ENCODE measurements around the gene GPI. TPM values are rescaled to one million over a fixed set of nuclear protein-coding genes. Genes with fewer than 3 reads are reported as not detected.
"Not testable (repeated sequence)": the region's sequence is repeated elsewhere in the genome, so short reads cannot be mapped to it uniquely, and the experiment has no call there.

Gene GPI
- total RNA-seq, 4 donors from 2014 or later: 156 to 258 (median 211) TPM

GRCh38 chr19:34387446-34387810 is 22.4 kb downstream of the GPI start:
- no peak for TF ChIP-seq CTCF (IDR thresholded peaks at IDR 0.05)
- DNase-seq (ENCODE audit: low spot score) (no peak), ATAC-seq (ENCODE audit: low FRiP score) (no peak)

GRCh38 chr19:34388745-34389144 is 23.7 kb downstream of the GPI start:
- ATAC-seq (ENCODE audit: low FRiP score); DNase-seq (ENCODE audit: low spot score): not testable (repeated sequence)

GRCh38 chr19:34391813-34392212 is 26.8 kb downstream of the GPI start:
- TF ChIP-seq CTCF (IDR thresholded peaks at IDR 0.05): no peak
- no peak for DNase-seq (ENCODE audit: low spot score)
- ATAC-seq (ENCODE audit: low FRiP score): no peak

- DNase-seq (ENCODE audit: low spot score) (no peak), ATAC-seq (ENCODE audit: low FRiP score) (no peak)
- TF ChIP-seq CTCF (IDR thresholded peaks at IDR 0.05): no peak
Measured at GRCh38 chr19:34393031-34393430, 28.0 kb downstream of the GPI start.

GRCh38 chr19:34393629-34394028 is 28.6 kb downstream of the GPI start:
- no peak for TF ChIP-seq CTCF (IDR thresholded peaks at IDR 0.05)
- no peak for DNase-seq (ENCODE audit: low spot score)
- no peak for ATAC-seq (ENCODE audit: low FRiP score)

GRCh38 chr19:34397853-34398252 is 32.9 kb downstream of the GPI start:
- ATAC-seq (ENCODE audit: low FRiP score) (no peak), DNase-seq (ENCODE audit: low spot score) (no peak)
- TF ChIP-seq CTCF (IDR thresholded peaks at IDR 0.05): no peak

- ATAC-seq (ENCODE audit: low FRiP score): no peak
- DNase-seq (ENCODE audit: low spot score): no peak
- no peak for TF ChIP-seq CTCF (IDR thresholded peaks at IDR 0.05)
Measured at GRCh38 chr19:34399886-34400285, 34.9 kb downstream of the GPI start.

- not testable (repeated sequence) for DNase-seq (ENCODE audit: low spot score); ATAC-seq (ENCODE audit: low FRiP score)
Measured at GRCh38 chr19:34400844-34401243, 35.8 kb downstream of the GPI start.
